Endothelial cell of umbilical vein (primary cell): ENCODE results near the gene ARHGAP28.

ENCODE experiments used
- EZH2 ChIP-seq: IDR thresholded peaks from 2 replicates; pipeline ENCODE4 v1.6.1; 2012; ENCODE audit warnings: borderline replicate concordance, low read depth, mild to moderate bottlenecking, moderate library complexity, low read length, inconsistent platforms; ENCODE audit not compliant: severe bottlenecking
- POLR2A ChIP-seq: IDR thresholded peaks from 2 replicates; pipeline ENCODE4 v1.6.1; 2012; ENCODE audit warnings: low read depth, mild to moderate bottlenecking, control low read depth, low read length
- TF ChIP-seq, protein P1 (sequence below), 2 donors: IDR thresholded peaks; 1 replicate in 1 of 2; 2 replicates in 1 of 2; pipeline ENCODE4 v1.5.1; 2011; ENCODE audit warnings: low read length in 2 of 2, mild to moderate bottlenecking in 2 of 2, moderate library complexity in 2 of 2, control low read depth in 1 of 2, inconsistent platforms in 1 of 2, low read depth in 1 of 2; ENCODE audit not compliant: insufficient read depth in 1 of 2; ENCODE audit errors: extremely low read depth in 1 of 2

DNA sequence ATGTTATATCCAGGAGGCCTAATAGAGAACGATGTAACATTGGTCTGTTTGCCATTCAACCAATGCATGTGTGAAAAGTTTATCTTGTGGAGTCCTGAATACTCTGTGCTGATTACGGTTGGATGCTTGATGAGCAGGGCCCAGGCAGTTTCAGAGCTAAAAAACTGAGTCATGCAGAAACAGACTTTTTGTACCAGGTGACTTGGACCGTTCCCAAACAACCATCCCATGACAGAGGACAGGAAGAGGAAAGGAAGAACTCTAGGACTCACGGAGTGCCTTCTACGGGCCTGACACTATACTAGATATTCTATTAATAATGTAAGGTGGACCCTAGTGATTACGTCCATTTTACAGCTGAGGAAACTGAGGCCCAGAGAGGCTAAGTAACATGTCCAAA is 142.1 kb downstream of the ARHGAP28 start:
- TF ChIP-seq, protein P1, sequence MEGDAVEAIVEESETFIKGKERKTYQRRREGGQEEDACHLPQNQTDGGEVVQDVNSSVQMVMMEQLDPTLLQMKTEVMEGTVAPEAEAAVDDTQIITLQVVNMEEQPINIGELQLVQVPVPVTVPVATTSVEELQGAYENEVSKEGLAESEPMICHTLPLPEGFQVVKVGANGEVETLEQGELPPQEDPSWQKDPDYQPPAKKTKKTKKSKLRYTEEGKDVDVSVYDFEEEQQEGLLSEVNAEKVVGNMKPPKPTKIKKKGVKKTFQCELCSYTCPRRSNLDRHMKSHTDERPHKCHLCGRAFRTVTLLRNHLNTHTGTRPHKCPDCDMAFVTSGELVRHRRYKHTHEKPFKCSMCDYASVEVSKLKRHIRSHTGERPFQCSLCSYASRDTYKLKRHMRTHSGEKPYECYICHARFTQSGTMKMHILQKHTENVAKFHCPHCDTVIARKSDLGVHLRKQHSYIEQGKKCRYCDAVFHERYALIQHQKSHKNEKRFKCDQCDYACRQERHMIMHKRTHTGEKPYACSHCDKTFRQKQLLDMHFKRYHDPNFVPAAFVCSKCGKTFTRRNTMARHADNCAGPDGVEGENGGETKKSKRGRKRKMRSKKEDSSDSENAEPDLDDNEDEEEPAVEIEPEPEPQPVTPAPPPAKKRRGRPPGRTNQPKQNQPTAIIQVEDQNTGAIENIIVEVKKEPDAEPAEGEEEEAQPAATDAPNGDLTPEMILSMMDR (IDR thresholded peaks at IDR 0.05; ENCODE audit: extremely low read depth in 1 of 2, insufficient read depth in 1 of 2, low read depth in 1 of 2, low read length in 2 of 2) = no peak
- TF ChIP-seq POLR2A = no peak
- TF ChIP-seq EZH2 = no peak
